Measurements from ENCODE around the gene STPG2. TPM values are rescaled to one million over a fixed set of nuclear protein-coding genes. Genes with fewer than 3 reads are reported as not detected.

Gene STPG2
- total RNA-seq, 2 experiments from 2014 or later: not detected

- CTCF ChIA-PET (ENCODE audit: unreplicated experiment): no interaction called here
- intact Hi-C loops (cut with micrococcal nuclease; ENCODE audit: unreplicated experiment): no loop called here
These were observed 25.9 kb downstream of the STPG2 start for GRCh38 chr4:98117363-98117762.

GRCh38 chr4:98113012-98113411, 30.3 kb downstream of the STPG2 start:
- Histone ChIP-seq H3K4me1 (ENCODE audit: insufficient read depth, low read length, poor library complexity, severe bottlenecking) (no peaks in the 10 kb centered on the region), H3K4me3 (ENCODE audit: low read depth, low read length, poor library complexity, severe bottlenecking) (no peak overlapping the region), H3K9me3 (ENCODE audit: low read length) (no peaks in the 10 kb centered on the region), H3K9me2 (ENCODE audit: insufficient read depth, low read length) (no peaks in the 10 kb centered on the region), H3K27ac (ENCODE audit: low read depth, low read length, poor library complexity, severe bottlenecking) (no peak overlapping the region), H3K36me3 (ENCODE audit: insufficient read depth, low read length) (no peaks in the 10 kb centered on the region), H4K20me1 (ENCODE audit: insufficient read depth, low read length) (no peaks in the 10 kb centered on the region), H2AFZ (ENCODE audit: low read length) (no peak overlapping the region), H3K4me2 (ENCODE audit: low read length) (no peak overlapping the region), H3K79me2 (ENCODE audit: insufficient read depth, low read depth, low read length) (no peaks in the 10 kb centered on the region)
- ChIA-PET CTCF (ENCODE audit: unreplicated experiment) (no interaction called here), POLR2A (no interaction called here)
- TF ChIP-seq EZH2phosphoT487 (IDR thresholded peaks at IDR 0.05; ENCODE audit: borderline replicate concordance, low read depth, low read length) (no peak), CTCF (conservative IDR thresholded peaks at IDR 0.05; ENCODE audit: low read length) (peak; percentile 46)
- intact Hi-C loops (cut with micrococcal nuclease; ENCODE audit: unreplicated experiment): no loop called here
- peak; percentile 4 for DNase-seq (ENCODE audit: low spot score)
- no TSS peak for BruUV-seq (replicated peaks)

More at GRCh38 chr4:98117363-98117762, 25.9 kb downstream of the STPG2 start:
- no peak overlapping the region for H3K4me3 ChIP-seq (ENCODE audit: low read depth, low read length, poor library complexity, severe bottlenecking)
- H3K9me2 ChIP-seq (ENCODE audit: insufficient read depth, low read length): no peaks in the 10 kb centered on the region
- BruUV-seq (replicated peaks): no TSS peak
- no peak overlapping the region for H3K4me2 ChIP-seq (ENCODE audit: low read length)
- H3K9me3 ChIP-seq (ENCODE audit: low read length): no peaks in the 10 kb centered on the region
- no peaks in the 10 kb centered on the region for H4K20me1 ChIP-seq (ENCODE audit: insufficient read depth, low read length)
- DNase-seq (ENCODE audit: low spot score): no peak
- H3K79me2 ChIP-seq (ENCODE audit: insufficient read depth, low read depth, low read length): no peaks in the 10 kb centered on the region
- H2AFZ ChIP-seq (ENCODE audit: low read length): no peak overlapping the region
- POLR2A ChIA-PET: interaction anchor here (1.3 kb wide), 1 partner anchor 11 kb away, joined by 4 read pairs; no protein-coding TSS in a partner anchor
- TF ChIP-seq EZH2phosphoT487 (IDR thresholded peaks at IDR 0.05; ENCODE audit: borderline replicate concordance, low read depth, low read length): no peak
- TF ChIP-seq CTCF (conservative IDR thresholded peaks at IDR 0.05; ENCODE audit: low read length): no peak
- H3K4me1 ChIP-seq (ENCODE audit: insufficient read depth, low read length, poor library complexity, severe bottlenecking): no peaks in the 10 kb centered on the region
- no peaks in the 10 kb centered on the region for H3K36me3 ChIP-seq (ENCODE audit: insufficient read depth, low read length)
- H3K27ac ChIP-seq (ENCODE audit: low read depth, low read length, poor library complexity, severe bottlenecking): no peak overlapping the region

DNA sequence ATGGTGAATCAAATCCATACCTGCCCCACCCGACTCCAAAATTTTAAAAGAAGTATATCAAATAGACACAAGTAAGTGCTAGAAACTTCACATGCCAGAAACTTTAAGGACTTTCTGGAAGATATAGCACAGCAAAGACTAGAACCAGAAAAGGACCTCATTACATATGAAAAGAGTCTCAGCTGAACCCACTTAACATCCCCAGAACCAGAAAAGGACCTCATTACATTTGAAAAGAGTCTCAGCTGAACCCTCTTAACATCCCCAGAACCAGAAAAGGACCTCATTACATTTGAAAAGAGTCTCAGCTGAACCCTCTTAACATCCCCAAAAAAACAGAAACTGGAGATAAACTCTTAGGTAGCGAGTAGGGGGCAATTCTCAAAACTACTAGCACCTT, 32.3 kb downstream of the STPG2 start:
- no peak overlapping the region for H3K4me3 ChIP-seq (ENCODE audit: low read depth, low read length, poor library complexity, severe bottlenecking)
- no TSS peak for BruUV-seq (replicated peaks)
- H3K9me2 ChIP-seq (ENCODE audit: insufficient read depth, low read length): no peaks in the 10 kb centered on the region
- intact Hi-C loops (cut with micrococcal nuclease; ENCODE audit: unreplicated experiment): no loop called here
- H3K79me2 ChIP-seq (ENCODE audit: insufficient read depth, low read depth, low read length): no peaks in the 10 kb centered on the region
- no peak overlapping the region for H3K4me2 ChIP-seq (ENCODE audit: low read length)
- no peak overlapping the region for H2AFZ ChIP-seq (ENCODE audit: low read length)
- no peak overlapping the region for H3K27ac ChIP-seq (ENCODE audit: low read depth, low read length, poor library complexity, severe bottlenecking)
- H3K36me3 ChIP-seq (ENCODE audit: insufficient read depth, low read length): no peaks in the 10 kb centered on the region
- no peaks in the 10 kb centered on the region for H3K4me1 ChIP-seq (ENCODE audit: insufficient read depth, low read length, poor library complexity, severe bottlenecking)
- no peaks in the 10 kb centered on the region for H3K9me3 ChIP-seq (ENCODE audit: low read length)
- DNase-seq (ENCODE audit: low spot score): no peak
- ChIA-PET CTCF (ENCODE audit: unreplicated experiment) (no interaction called here), POLR2A (no interaction called here)
- H4K20me1 ChIP-seq (ENCODE audit: insufficient read depth, low read length): no peaks in the 10 kb centered on the region
- no peak for TF ChIP-seq CTCF (conservative IDR thresholded peaks at IDR 0.05; ENCODE audit: low read length)
- TF ChIP-seq EZH2phosphoT487 (IDR thresholded peaks at IDR 0.05; ENCODE audit: borderline replicate concordance, low read depth, low read length): no peak
